HG03159 (cell line): ENCODE results near the gene C1GALT1.
"Not testable (repeated sequence)": the region's sequence is repeated elsewhere in the genome, so short reads cannot be mapped to it uniquely, and the experiment has no call there.

Source experiments
- ATAC-seq: cut with Tn5 transposase; IDR thresholded peaks from one replicate; pipeline ENCODE4 v1.9.1; 2021; ENCODE audit warnings: mild to moderate bottlenecking, moderate library complexity; ENCODE audit not compliant: unreplicated experiment

The C1GALT1 gene

DNA sequence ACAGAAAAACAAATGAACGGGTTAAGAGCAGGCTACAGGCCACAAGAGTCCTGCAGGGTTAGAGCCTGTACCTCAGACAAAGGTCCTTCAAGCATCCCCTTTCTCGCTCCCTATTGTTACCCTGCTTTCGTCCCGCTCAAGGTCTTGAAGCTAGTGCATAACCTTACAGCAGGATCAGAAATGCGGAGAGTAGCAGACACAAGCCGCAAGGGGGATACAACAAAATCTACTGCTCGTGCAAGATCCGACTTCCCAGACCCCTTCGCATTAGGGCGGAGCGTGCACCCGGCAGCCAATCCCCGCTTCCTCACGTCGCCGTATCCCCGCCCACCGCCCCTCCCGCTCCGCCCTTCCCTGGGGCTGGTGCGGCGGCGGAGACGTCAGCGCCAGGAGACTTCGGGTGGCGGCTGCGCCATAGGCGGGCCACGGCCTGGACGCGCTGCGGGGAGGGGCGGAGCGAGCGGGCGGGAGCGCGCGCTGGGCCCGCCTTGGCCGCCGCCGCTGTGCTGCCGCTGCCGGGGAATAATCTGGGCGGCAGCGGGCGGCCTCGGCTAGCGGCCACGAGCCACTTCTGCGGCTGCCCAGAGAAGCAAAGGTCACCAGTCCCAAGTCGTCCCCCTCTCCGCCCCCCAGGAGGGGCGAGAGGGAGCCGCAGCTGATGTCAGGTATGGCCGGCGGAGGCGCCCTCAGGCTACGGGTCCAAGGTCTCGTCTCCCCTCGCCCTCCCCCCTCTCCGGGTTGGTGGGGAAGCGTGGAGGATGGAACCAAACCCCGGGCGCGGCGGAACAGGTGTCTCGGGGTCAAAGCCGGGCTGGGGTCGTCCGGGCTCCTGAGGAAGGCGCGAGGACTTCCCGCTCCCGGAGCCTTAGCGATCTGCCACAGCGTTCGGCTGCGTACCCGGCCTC is at the start of gene C1GALT1:
Gene C1GALT1 (plus strand): TSS at position 389 of the 905 bp plus-strand sequence. CDS start 51,776 bp downstream, outside the sequence.
- ATAC-seq, result peak; percentile 82

DNA sequence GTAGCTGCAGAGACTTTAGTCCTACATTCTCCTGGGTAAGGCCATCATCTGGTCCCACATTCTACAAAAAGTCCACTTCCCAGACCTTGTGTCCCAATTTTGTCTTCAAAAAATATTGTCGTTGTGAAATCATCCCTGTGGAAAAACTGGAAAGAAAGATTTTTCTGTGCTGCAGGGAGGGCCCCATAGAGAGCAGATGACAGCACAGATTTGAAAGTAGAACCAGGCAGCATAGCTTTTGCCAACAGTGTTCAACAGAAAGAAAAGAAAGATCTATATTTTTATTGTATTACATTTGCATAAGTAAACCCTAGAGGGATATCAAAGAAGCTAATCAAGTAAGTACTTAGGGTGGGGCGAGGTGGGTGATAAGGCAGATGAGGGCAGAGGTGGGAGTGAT is 48.3 kb upstream of the C1GALT1 start:
- ATAC-seq, result no peak

DNA sequence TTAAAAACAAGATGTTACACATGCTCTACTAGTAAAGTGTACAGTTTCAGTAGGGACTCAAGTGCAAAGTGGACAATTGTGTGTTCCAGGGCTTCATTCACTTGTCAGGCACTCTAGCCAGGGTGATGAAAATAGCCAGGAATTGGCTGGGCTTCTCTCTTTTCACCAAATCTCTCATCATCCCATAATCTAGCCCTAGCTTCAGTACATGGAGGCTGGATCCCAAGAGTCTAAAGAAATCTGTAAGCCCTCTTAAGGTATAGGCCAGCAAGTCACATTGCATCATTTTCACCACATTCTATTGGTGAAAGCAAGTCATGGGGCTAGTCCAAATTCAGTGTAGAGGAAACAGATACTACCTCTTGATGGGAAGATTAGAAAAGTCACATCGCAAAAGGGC is 47.3 kb upstream of the C1GALT1 start:
- ATAC-seq, result no peak

DNA sequence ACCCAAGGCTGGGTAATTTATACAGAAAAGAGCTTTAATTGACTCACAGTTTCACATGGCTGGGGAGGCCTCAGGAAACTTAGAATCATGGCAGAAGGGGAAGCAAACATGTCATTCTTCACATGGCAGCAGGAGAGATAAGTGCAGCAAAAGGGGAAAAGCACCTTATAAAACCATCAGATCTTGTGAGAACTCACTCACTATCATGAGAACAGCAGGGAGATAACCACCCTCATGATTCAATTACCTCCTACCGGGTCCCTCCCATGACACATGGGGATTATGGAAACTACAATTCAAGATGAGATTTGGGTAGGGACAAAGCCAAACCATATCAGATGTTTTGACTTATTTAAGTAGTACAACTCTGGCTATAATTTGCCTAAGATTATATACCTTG is 46.4 kb upstream of the C1GALT1 start:
- not testable (repeated sequence) for ATAC-seq

DNA sequence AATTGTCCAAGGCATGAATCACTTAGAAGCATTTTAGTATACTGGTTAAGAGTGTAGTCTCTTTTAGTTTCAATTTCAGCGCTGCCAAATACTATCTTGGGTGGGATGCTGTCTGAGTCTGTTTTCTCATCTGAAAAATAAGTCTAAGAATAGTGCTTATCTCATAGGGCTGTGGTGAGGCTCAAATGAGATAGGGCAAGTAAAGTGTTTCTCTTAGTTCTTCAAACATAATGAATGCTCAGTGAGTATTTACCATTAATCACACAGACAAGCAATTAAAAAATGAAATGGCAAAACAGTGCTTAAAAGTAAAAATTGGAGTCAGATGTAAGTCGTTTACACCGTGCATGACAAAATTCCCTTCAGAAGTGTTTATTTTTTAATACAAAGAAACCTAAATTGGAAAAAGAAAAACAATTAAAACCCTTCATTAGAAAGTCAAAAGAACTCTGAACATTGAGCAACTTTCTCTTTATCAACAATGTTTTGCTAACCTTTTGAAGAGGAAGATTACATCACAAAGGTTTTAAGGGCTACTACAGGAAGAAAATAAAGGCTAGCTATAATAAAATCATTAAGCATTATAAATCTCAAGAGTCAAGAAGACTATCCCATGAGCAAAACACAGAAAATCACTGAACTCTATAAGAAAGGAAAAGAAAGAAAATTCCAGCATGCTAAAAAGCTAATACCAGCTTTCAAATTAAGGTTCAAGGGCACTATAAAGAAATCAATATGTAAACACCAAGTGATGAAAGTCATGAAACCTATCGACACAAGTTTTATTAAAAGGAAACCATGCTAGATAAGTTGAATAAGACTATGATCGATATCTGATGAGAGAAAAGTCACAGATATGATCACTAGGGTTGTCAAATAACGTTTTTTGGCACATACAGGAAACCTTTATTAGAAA is 45.6 kb upstream of the C1GALT1 start:
- ATAC-seq, result no peak

DNA sequence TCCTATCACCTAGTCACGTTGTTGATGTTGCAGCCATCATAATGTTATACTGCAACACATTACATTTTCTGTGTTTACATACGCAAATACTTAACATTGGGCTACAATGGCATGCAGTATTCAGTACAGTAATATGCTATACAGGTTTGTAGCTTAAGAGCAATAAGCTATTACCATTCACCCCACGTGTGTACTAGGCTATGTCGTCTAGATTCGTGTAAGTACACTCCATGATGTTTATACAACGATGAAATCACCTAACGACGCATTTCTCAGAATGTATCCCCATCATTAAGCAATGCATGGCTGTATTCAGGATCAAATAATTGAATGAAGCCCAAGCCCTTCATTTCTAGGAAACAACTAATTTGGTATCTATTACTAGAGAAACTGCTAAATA is 43.4 kb upstream of the C1GALT1 start:
- no peak for ATAC-seq

DNA sequence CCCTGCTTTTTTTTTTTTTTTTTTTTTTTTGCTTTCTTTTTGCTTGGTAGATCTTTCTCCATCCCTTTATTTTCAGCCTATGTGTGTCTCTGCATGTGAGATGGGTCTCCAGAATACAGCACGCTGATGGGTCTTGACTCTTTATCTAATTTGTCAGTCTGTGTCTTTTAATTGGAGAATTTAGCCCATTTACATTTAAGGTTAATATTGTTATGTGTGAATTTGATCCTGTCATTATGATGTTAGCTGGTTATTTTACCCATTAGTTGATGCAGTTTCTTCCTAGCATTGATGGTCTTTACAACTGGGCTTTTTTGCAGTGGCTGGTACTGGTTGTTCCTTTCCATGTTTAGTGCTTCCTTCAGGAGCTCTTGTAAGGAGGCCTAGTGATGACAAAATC is 38.9 kb upstream of the C1GALT1 start:
- ATAC-seq, result not testable (repeated sequence)

DNA sequence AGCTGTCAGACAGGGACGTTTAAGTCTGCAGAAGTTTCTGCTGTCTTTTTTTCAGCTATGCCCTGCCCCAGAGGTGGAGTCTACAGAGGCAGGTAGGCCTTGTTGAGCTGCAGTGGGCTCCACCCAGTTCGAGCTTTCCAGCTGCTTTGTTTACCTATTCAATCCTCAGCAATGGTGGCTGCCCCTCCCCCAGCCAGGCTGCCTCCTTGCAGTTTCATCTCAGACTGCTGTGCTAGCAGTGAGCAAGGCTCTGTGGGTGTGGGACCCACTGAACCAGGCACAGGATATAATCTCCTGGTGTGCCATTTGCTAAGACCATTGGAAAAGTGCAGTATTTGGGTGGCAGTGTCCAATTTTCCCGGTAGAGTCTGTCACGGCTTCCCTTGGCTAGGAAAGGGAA is 37.2 kb upstream of the C1GALT1 start:
- not testable (repeated sequence) for ATAC-seq

DNA sequence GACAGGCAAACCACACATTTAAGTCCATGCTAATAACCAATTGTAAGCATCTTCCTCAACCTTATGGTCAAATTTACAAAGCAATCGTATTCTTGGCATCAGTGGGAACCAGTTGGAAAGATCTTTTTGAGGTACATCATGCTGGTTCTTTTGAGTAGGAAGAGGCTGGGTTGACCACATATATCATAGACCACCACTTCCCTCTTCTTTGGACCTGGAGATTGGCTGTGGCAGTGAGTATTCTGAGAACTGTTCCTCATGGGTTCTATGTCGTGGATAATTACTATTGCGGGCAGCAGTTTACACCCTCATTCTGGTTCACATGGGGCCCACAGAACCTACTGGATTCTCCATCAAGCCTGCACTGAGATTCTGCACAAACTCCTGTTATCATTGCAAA is 35.5 kb upstream of the C1GALT1 start:
- ATAC-seq, result no peak

DNA sequence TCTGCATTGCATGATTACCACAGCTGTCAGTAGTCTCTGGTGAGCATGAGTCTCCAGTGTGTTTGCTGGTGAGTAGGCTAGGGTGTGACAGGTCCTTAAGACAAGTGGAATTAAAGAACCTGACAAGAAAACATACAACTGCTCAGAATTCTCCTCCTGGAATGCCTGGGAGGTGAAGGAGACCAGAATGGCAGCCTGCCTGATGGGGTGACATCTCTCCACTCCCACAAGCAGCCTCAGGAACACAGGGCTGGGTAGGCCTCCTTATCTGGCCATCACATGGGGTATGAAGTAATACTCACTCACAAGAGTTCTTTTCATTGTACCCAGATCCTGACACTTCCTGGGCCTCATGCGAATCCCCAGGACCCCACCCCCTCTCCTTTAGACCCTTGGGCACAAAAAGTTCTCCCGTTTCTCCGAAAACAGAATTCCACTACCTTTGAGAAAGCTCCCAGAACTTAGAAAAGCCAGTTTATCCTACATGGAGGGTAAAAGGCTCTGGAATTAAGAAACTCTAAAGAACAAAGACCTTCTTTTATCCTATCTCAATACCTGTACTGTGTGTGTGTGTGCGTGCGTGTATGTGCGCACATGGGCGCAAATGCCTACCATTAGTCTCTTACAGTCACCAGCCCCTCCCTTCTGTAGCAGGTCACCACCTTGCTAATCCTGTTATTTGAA is 33.4 kb upstream of the C1GALT1 start:
- no peak for ATAC-seq

DNA sequence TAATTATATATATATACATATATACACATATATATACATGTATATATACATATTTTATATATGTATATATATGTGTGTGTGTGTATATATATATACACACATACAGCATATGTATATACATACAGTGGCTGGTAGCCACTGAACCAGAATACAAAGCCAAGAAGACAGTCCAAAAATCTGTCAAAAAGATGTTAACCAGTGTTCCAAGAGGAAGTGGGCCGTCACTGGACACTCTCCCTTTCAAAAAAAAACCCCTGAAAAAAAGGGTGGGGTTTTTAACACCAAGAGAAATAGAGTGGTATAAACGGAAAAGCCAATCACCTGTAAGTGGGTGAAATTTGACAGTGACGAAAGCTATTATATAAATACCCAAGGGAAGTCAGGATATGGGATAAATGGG is 31.1 kb upstream of the C1GALT1 start:
- no peak for ATAC-seq

DNA sequence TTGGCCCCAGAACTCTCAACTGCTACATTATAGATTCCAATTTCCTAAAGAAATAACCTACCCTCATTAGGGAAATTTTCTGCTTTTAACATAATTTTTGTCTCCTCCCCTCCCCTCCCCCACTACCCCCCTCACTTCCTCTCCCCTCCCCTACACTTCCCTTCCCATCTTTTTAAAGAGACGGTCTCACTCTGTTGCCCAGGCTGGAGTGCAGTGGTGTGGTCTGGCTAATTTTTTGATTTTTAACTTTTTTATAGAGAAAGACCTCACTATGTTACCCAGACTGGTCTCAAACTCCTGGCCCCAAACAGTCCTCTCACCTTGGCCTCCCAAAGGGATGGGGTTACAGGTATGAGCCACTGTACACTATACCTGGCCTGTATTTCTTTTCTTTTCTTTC is 30.5 kb upstream of the C1GALT1 start:
- ATAC-seq, result no peak

DNA sequence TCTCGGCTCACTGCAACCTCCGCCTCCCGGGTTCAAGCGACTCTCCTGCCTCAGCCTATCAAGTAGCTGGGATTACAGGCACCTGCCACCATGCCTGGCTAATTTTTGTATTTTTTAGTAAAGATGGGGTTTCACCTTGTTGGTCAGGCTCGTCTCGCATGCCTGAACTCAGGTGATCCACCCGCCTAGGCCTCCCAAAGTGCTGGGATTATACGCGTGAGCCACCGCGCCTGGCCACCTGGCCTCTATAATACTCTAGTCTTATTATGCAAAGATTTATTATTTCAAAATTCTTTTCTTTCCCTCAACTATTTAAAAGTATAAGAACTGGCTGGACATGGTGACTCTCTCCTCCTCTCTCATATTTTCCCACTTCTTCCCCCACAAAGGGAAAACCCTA is 30.0 kb upstream of the C1GALT1 start:
- ATAC-seq, result no peak

DNA sequence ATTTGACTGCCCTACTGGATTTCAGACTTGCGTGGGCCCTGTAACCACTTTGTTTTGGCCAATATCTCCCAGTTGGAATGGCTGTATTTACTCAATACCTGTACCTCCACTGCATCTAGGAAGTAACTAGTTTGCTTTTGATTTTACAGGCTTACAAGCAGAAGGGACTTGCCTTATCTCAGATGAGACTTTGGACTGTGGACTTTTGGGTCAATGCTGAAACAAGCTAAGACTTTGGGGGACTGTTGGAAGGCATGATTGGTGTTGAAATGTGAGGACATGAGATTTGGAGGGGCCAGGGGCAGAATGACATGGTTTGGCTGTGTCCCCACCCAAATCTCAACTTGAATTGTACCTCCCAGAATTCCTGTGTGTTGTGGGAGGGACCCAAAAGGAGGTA is 28.0 kb upstream of the C1GALT1 start:
- not testable (repeated sequence) for ATAC-seq

DNA sequence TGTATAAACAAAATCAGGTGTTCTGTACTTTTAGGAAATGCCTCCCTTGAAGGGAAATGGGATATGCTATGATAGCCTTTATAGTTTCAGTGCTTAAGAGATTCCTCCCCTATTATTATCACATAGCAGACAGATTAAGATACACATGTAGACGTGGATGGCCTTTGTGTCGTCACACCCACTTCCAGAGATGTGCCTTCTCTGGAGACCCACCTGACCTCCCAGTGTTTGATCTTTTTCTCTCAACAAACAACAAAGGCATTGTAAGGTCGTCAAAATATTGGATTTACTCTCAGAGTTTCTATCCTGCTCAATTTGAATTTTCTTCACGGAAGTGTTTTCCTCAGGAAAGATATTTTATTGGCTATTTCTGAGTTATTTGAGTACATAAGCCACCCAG is 25.7 kb upstream of the C1GALT1 start:
- no peak for ATAC-seq

DNA sequence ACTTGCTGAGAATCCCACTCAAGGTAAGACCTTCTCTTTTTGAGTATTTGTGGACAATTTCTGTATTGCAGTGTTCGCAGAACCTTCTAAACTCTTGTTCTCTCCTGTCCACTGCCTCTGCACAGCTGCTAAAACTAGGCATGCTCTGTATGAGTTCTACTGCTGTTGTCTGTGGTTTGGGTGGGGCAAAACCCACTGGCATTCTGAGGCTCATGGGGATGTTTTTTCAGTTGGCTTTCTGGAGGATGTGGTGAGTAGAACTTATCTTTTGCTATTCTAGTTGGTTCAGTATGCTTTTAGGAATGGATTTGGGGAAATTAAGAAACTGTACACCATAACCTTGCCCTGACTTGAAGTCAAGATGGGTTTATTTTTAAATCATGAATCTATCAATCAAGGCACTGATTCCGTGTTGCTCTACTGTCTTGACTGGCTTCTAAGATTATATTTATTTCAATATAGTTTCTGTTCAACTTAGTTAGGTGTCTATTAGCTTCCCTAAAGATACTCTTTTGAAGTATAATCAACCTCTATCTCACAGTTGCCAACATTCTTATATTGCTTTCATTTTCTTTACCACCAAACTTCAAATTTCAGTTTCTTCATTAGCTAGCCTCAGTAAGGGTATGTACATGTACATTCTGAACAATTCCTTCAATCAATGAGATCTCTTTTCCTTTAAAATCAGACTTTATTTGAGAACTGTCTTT is 25.0 kb upstream of the C1GALT1 start:
- ATAC-seq, result peak; percentile 75

DNA sequence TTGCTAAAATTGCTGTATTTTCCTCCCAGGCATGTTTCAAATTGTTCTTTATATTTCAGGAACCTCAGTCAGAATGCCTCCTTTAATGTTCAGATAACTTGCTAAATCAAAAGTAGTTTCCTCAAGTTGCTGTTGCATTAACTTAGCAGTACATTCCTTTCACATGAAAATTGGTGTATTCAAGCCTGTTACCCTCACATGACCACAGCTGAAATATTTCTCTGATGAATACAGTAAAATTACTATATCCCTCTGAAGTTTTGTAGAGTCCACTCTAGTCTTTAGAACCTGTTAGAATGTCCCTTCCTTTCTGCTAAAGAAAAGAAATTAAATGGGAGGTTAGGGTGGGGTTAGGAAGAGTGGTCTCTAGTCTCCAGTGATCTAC is 24.5 kb upstream of the C1GALT1 start:
- ATAC-seq, result peak; percentile 12

DNA sequence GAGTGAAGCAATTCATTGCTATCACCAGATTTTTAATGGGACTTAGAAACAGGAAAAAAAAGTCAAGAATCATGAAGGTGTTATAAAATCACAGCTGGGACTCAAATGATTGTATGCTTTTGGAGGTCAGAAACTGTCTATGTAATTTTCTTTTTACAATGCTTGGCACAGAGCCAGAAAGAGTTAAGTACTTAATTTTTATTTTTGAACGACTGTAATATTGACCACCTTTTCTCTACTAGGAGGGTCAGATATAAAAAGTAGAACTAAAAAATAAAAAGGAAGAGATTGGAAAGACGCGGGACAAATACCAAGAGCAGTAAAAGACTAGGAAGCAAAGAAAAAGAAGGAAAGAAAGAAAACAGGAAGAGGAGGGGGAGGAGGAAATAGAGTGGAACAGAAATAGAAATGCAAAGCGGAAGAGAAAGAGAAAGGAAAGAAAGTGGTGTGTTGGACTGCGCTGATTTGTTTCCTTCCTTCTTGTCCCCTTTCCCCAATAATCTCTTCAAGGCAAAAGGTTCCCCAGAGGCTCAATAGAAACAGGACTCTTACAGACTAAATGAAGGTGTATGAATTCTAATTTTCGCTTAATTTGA is 23.2 kb upstream of the C1GALT1 start:
- peak; percentile 37 for ATAC-seq

DNA sequence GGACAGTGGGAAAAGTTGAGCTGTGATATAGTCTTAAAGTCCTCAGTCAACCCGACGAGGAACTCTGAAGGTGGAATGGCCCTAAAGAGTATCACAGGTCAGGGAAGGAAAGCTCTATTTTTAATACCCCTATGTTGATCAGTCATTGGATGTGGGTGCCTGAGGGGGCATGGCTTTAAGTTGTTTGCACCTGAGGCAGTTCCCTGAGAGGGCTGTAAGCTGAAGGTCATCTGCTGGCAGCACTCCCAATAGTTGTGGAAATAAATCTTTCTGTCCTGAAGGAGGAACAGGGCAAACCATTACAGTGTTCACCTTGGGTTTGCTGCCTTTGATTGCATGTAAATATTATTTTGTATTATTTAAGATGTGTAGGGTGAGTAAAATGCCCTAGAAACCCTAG is 17.8 kb upstream of the C1GALT1 start:
- no peak for ATAC-seq

DNA sequence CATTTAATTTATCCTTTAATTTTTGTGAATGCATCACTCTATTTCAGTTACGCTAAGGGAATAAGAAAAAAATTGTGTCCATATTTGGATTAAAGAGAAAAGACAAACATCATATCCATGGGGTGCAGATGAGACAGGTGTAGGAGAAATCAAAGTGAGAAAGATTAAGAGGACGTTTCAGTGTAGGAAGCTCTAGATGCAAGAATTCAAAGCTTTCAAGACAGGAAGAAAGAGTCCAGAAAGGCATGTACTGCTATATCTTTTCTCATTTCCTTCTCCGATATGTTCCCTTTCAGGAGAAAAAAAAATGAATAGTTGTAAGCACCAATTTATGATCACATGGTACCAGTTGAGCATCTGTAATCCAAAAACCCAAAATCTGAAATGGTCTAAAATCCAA is 17.0 kb upstream of the C1GALT1 start:
- ATAC-seq, result no peak
